Ascending aorta (tissue), 2 donors: ENCODE results near the gene FCAMR. TPM values are rescaled to one million over a fixed set of nuclear protein-coding genes. Genes with fewer than 3 reads are reported as not detected.

Experiments used
- DNase-seq, 2 donors: peaks; one replicate each; pipeline ENCODE4 v3.0.0-alpha.2; 2019; ENCODE audit warnings: low spot score in 2 of 2
- H3K27ac ChIP-seq, 2 donors: fragments of 200-600 bp; sonication (generic); one replicate each; pipeline ENCODE4 v1.5.1; 2016 to 2017; ENCODE audit warnings: mild to moderate bottlenecking in 1 of 2
- H3K27me3 ChIP-seq: fragments of 200-600 bp; sonication (generic); one replicate; pipeline ENCODE4 v1.5.1; 2017
- H3K36me3 ChIP-seq, 2 donors: fragments of 200-600 bp; sonication (generic); one replicate each; pipeline ENCODE4 v1.5.1; 2016
- H3K4me1 ChIP-seq, 2 donors: fragments of 200-600 bp; sonication (generic); one replicate each; pipeline ENCODE4 v1.5.1; 2016 to 2017; ENCODE audit warnings: mild to moderate bottlenecking in 1 of 2
- H3K4me3 ChIP-seq, 2 donors: fragments of 200-600 bp; sonication (generic); one replicate each; pipeline ENCODE4 v1.5.1; 2016 to 2017; ENCODE audit warnings: mild to moderate bottlenecking in 1 of 2
- H3K9me3 ChIP-seq, 2 donors: fragments of 200-600 bp; sonication (generic); one replicate each; pipeline ENCODE4 v1.5.1; 2016
- CTCF ChIP-seq, 3 experiments: fragments of 200-600 bp in 2 of 3; fragments of 450-650 bp in 1 of 3; sonication (generic) in 2 of 3; IDR thresholded peaks; one replicate each; pipeline ENCODE4 v1.5.1; 2016 to 2019; ENCODE audit warnings: antibody characterized with exemption in 3 of 3, mild to moderate bottlenecking in 1 of 3, moderate library complexity in 1 of 3
- intact Hi-C: fragments of 100-400 bp; cut with DNase I; formaldehyde crosslinking; loops from one replicate; pipeline ENCODE4 v1.15.1; 2023
- total RNA-seq: library from RNA; depleted of rRNA; stranded (reverse); fragments of >200 nt; gene quantifications from one replicate; pipeline ENCODE4 v1.1.0, GENCODE V29; 2016

The FCAMR gene
- total RNA-seq, 1 donor from 2014 or later: not detected

DNA sequence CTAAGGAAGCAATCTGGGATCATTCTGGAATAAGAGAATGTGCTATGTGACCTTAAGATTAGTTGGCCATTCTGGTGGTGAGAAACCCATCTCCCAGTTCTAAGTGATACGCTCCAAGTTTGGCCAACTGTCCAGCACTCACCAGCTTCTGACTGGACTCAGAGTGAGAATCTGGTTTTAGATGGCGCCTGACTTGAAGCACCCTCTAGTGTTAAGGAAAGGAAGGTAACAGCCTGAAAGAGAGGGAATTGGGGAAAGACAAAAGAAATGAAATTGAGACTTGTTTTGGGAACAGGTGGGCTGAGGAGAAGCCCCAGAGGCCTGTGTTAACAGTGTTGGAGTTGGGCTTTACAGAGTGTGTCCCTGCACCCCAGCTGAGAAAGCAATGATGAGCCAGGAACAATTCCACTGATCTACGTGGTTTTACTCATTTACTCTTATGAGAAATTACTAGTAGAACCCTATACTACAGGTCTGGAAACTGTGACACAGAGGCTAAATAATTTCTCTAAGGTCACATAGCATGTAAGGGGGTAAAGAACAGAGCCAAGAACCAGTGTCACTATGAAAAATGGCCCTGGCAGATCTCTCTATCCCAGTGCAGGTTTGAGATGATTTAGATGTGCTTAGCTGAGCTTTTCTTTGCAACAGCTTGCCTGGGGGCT lies 9.3 kb upstream of the FCAMR start:
- TF ChIP-seq CTCF (IDR thresholded peaks at IDR 0.05): no peak
- H3K4me3 ChIP-seq: no peak overlapping the region
- H3K4me1 ChIP-seq: no peaks in the 10 kb centered on the region
- intact Hi-C loops: no loop called here
- no peaks in the 10 kb centered on the region for H3K9me3 ChIP-seq
- no peaks in the 10 kb centered on the region for H3K27me3 ChIP-seq
- no peak overlapping the region for H3K27ac ChIP-seq
- no peak for DNase-seq
- no peaks in the 10 kb centered on the region for H3K36me3 ChIP-seq

DNA sequence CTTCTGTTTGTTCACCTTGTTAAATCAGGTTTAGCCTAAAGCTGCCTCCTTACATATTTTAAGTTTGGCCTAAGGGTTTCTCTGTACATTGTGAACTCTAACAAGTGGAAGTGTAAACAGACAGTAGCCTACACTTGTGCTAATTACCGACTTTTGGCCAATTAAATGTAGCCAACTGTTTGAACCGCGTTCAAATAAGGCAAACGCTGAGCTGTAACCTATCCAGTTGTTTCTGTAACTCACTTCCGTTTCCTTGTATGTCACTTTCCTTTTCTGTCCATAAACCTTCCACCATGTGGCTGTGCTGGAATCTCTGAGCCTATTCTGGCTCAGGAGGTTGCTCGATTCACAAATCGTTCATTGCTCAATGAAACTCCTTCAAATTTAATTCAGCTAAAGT lies 8.0 kb upstream of the FCAMR start:
- no peaks in the 10 kb centered on the region for H3K4me1 ChIP-seq
- H3K36me3 ChIP-seq: no peaks in the 10 kb centered on the region
- TF ChIP-seq CTCF (IDR thresholded peaks at IDR 0.05): no peak
- H3K27ac ChIP-seq: no peak overlapping the region
- H3K4me3 ChIP-seq: no peak overlapping the region
- DNase-seq: no peak
- H3K9me3 ChIP-seq: no peaks in the 10 kb centered on the region
- intact Hi-C loops: no loop called here
- no peaks in the 10 kb centered on the region for H3K27me3 ChIP-seq

GRCh38 chr1:206975306-206975705 lies 5.0 kb upstream of the FCAMR start:
- Histone ChIP-seq H3K36me3 (no peaks in the 10 kb centered on the region), H3K27ac (no peak overlapping the region), H3K9me3 (no peaks in the 10 kb centered on the region), H3K4me1 (no peaks in the 10 kb centered on the region), H3K27me3 (no peaks in the 10 kb centered on the region), H3K4me3 (no peak overlapping the region)
- no peak for TF ChIP-seq CTCF (IDR thresholded peaks at IDR 0.05)
- DNase-seq: no peak
- intact Hi-C loops: no loop called here

- Histone ChIP-seq H3K27me3 (no peaks in the 10 kb centered on the region), H3K36me3 (no peaks in the 10 kb centered on the region), H3K4me3 (no peak overlapping the region), H3K9me3 (no peaks in the 10 kb centered on the region), H3K4me1 (no peaks in the 10 kb centered on the region), H3K27ac (no peak overlapping the region)
- no peak for DNase-seq
- intact Hi-C loops: no loop called here
- TF ChIP-seq CTCF (IDR thresholded peaks at IDR 0.05): no peak
Observed at GRCh38 chr1:206974140-206974539, 3.9 kb upstream of the FCAMR start.

DNA sequence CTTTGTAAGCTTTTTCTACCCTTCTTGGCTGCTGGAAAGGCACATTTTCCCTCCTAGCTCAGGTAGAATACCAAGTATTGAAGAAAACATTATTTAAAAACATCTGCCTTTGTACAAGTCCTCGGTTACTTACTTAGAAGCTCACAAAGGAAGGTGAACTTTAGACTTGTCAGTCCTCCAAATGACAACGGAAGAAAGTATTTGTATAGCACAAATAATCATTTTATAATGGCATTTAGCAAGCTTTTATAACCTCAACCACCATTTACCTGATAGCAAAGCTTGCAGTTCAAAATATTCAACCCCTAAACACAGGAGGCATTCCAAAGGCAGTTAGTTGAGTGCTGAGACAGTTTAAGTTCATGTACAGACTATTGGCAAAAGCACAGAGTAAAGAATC lies 2.5 kb upstream of the FCAMR start:
- no peaks in the 10 kb centered on the region for H3K36me3 ChIP-seq
- no peak overlapping the region for H3K27ac ChIP-seq
- H3K27me3 ChIP-seq: no peaks in the 10 kb centered on the region
- TF ChIP-seq CTCF (IDR thresholded peaks at IDR 0.05): no peak
- intact Hi-C loops: no loop called here
- H3K4me3 ChIP-seq: no peak overlapping the region
- DNase-seq: no peak
- H3K4me1 ChIP-seq: no peaks in the 10 kb centered on the region
- H3K9me3 ChIP-seq: no peaks in the 10 kb centered on the region
